K562 (cell line): Measurements from ENCODE around the gene ZDHHC18. TPM values are rescaled to one million over a fixed set of nuclear protein-coding genes. Genes with fewer than 3 reads are reported as not detected.

ENCODE experiments used
- C11orf30 ChIP-seq: fragments of 450-650 bp; IDR thresholded peaks from 2 replicates; pipeline ENCODE4 v1.6.1; 2016; ENCODE audit warnings: low read depth, mild to moderate bottlenecking
- CAMTA2 ChIP-seq: fragments of 250-450 bp; sonication (Bioruptor Pico); conservative IDR thresholded peaks from 2 replicates; pipeline ENCODE4 v1.5.1; 2022
- CXXC5 ChIP-seq: fragments of 250-450 bp; sonication (Bioruptor Pico); IDR thresholded peaks from 2 replicates; pipeline ENCODE4 v1.8.0; 2022; ENCODE audit warnings: inconsistent platforms, mild to moderate bottlenecking, moderate library complexity
- E2F3 ChIP-seq: fragments of 250-450 bp; sonication (Bioruptor Pico); IDR thresholded peaks from 2 replicates; pipeline ENCODE4 v1.4.0; 2020; ENCODE audit warnings: mild to moderate bottlenecking
- KLF13 ChIP-seq: fragments of 450-650 bp; IDR thresholded peaks from 2 replicates; pipeline ENCODE4 v1.6.1; 2016; ENCODE audit warnings: missing genetic modification characterization, low read depth, mild to moderate bottlenecking, missing compliant biosample characterization, moderate library complexity, borderline replicate concordance
- RUNX1 ChIP-seq: sonication (generic); IDR thresholded peaks from 2 replicates; pipeline ENCODE4 v1.6.1; 2016; ENCODE audit warnings: antibody characterized with exemption, low read depth
- TCF3 ChIP-seq: sonication (generic); formaldehyde crosslinking; IDR thresholded peaks from 2 replicates; pipeline ENCODE4 v1.4.0; 2020; ENCODE audit warnings: mild to moderate bottlenecking, missing genetic modification reagents
- polyA plus RNA-seq, 8 experiments: library from polyadenylated mRNA; depleted of rRNA in 4 of 8; stranded (reverse) in 5 of 8; unstranded in 3 of 8; fragments of >200 nt; fragmentation: Nextera tagmentation in 2 of 8; fragmentation: Illumina TruSeq in 1 of 8; extraction: Ambion mirVana in 2 of 8; extraction: Trizol in 1 of 8; gene quantifications; 2 replicates each; pipeline versions ENCODE4 v1.2.1 to v1.2.3, GENCODE V29; 2011 to 2014; ENCODE audit warnings: inconsistent platforms in 1 of 8, missing spikeins in 1 of 8
- total RNA-seq, 7 experiments: library from RNA; depleted of rRNA in 6 of 7; stranded (reverse); fragments of >200 nt in 6 of 7; fragmentation: Illumina TruSeq in 2 of 7; extraction: Trizol in 2 of 7; gene quantifications; 2 replicates each; pipeline versions ENCODE4 v1.2.1 to v1.2.3, GENCODE V29; 2011 to 2021; ENCODE audit warnings: low replicate concordance in 1 of 7
- TF ChIP-seq, protein P1 (sequence below): sonication (generic); formaldehyde crosslinking; IDR thresholded peaks from 2 replicates; pipeline ENCODE4 v1.8.0; 2022; ENCODE audit warnings: mild to moderate bottlenecking, missing genetic modification reagents
- TF ChIP-seq, protein P2 (sequence below), 2 experiments: fragments of 450-650 bp; formaldehyde crosslinking in 1 of 2; IDR thresholded peaks; 2 replicates each; pipeline versions ENCODE4 v1.4.0 to v1.6.1; 2014 to 2020; ENCODE audit warnings: mild to moderate bottlenecking in 2 of 2, borderline replicate concordance in 1 of 2, low read depth in 1 of 2
- TF ChIP-seq, protein P3 (sequence below): sonication (generic); formaldehyde crosslinking; IDR thresholded peaks from 2 replicates; pipeline ENCODE4 v1.8.1; 2023; ENCODE audit warnings: missing genetic modification reagents, mild to moderate bottlenecking, borderline replicate concordance

The ZDHHC18 gene
- total and polyA plus RNA-seq, 9 of the 15 experiments (the other 6 are each of a cell fraction or from before 2014, with no cell fraction given): 0.42 to 35.6 (median 15.8) TPM

DNA sequence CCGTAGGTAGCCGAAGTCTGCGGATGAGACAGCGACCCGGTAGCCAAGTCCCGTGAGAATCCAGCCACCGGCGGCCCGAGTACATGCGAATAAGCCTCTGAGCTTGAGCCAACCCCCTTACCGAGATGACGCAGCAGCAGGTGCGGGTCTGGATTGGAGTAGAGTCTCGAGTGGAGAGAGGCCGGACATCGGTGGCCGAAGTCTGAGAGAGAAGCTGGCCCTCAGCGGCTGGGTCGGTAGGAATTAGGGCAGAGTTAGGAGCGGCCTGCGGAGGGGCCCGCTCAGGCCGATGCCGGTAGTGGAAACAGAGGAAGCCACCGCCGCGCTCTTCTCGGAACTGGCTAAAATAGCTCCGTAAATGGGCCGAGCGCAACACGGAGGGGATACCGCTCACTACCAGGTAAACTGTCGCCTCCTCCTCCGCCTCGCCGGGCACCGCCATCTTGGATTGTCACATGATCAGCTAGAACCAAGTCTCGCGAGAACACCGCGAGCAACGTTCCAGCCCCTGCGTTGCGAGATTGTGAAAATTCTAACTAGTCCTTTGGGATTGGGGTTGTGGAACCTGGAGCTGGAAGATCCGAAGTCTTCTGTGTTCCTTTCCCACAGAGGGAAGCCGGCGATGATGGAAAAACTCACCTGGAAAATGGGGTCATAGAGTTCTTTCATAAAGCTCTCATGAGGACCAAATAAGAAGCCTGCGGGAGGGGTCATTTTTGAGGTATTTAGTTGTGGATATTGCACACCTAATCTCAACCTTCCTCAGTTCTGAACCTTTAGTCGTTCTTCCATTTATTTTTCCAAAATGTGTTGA lies 73.7 kb downstream of the ZDHHC18 start, which contains the start of gene GPATCH3 (continued):
- TF ChIP-seq, protein P1, sequence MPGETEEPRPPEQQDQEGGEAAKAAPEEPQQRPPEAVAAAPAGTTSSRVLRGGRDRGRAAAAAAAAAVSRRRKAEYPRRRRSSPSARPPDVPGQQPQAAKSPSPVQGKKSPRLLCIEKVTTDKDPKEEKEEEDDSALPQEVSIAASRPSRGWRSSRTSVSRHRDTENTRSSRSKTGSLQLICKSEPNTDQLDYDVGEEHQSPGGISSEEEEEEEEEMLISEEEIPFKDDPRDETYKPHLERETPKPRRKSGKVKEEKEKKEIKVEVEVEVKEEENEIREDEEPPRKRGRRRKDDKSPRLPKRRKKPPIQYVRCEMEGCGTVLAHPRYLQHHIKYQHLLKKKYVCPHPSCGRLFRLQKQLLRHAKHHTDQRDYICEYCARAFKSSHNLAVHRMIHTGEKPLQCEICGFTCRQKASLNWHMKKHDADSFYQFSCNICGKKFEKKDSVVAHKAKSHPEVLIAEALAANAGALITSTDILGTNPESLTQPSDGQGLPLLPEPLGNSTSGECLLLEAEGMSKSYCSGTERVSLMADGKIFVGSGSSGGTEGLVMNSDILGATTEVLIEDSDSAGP (CRISPR knock-in tag): no peak
- TF ChIP-seq, protein P2, sequence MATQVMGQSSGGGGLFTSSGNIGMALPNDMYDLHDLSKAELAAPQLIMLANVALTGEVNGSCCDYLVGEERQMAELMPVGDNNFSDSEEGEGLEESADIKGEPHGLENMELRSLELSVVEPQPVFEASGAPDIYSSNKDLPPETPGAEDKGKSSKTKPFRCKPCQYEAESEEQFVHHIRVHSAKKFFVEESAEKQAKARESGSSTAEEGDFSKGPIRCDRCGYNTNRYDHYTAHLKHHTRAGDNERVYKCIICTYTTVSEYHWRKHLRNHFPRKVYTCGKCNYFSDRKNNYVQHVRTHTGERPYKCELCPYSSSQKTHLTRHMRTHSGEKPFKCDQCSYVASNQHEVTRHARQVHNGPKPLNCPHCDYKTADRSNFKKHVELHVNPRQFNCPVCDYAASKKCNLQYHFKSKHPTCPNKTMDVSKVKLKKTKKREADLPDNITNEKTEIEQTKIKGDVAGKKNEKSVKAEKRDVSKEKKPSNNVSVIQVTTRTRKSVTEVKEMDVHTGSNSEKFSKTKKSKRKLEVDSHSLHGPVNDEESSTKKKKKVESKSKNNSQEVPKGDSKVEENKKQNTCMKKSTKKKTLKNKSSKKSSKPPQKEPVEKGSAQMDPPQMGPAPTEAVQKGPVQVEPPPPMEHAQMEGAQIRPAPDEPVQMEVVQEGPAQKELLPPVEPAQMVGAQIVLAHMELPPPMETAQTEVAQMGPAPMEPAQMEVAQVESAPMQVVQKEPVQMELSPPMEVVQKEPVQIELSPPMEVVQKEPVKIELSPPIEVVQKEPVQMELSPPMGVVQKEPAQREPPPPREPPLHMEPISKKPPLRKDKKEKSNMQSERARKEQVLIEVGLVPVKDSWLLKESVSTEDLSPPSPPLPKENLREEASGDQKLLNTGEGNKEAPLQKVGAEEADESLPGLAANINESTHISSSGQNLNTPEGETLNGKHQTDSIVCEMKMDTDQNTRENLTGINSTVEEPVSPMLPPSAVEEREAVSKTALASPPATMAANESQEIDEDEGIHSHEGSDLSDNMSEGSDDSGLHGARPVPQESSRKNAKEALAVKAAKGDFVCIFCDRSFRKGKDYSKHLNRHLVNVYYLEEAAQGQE (IDR thresholded peaks at IDR 0.05; ENCODE audit: borderline replicate concordance): peak; percentile 60
- TF ChIP-seq, protein P2 (CRISPR knock-in tag; IDR thresholded peaks at IDR 0.05; ENCODE audit: low read depth): 0 out of 2 replicates have a peak, but pooled peaks have one; percentile 63
- 0 out of 2 replicates have a peak, but pooled peaks have one; percentile 1 for TF ChIP-seq E2F3 (CRISPR knock-in tag)
- TF ChIP-seq RUNX1: 0 out of 2 replicates have a peak, but pooled peaks have one; percentile 55
- no peak for TF ChIP-seq CAMTA2 (CRISPR knock-in tag)
- TF ChIP-seq TCF3 (CRISPR knock-in tag): 0 out of 2 replicates have a peak, but pooled peaks have one; percentile 11
- peak; percentile 82 for TF ChIP-seq CXXC5 (CRISPR knock-in tag)
- peak; percentile 100 for TF ChIP-seq C11orf30
- peak; percentile 54; the same call in 1 of the 2 replicates for TF ChIP-seq KLF13 (tag)
- TF ChIP-seq, protein P3, sequence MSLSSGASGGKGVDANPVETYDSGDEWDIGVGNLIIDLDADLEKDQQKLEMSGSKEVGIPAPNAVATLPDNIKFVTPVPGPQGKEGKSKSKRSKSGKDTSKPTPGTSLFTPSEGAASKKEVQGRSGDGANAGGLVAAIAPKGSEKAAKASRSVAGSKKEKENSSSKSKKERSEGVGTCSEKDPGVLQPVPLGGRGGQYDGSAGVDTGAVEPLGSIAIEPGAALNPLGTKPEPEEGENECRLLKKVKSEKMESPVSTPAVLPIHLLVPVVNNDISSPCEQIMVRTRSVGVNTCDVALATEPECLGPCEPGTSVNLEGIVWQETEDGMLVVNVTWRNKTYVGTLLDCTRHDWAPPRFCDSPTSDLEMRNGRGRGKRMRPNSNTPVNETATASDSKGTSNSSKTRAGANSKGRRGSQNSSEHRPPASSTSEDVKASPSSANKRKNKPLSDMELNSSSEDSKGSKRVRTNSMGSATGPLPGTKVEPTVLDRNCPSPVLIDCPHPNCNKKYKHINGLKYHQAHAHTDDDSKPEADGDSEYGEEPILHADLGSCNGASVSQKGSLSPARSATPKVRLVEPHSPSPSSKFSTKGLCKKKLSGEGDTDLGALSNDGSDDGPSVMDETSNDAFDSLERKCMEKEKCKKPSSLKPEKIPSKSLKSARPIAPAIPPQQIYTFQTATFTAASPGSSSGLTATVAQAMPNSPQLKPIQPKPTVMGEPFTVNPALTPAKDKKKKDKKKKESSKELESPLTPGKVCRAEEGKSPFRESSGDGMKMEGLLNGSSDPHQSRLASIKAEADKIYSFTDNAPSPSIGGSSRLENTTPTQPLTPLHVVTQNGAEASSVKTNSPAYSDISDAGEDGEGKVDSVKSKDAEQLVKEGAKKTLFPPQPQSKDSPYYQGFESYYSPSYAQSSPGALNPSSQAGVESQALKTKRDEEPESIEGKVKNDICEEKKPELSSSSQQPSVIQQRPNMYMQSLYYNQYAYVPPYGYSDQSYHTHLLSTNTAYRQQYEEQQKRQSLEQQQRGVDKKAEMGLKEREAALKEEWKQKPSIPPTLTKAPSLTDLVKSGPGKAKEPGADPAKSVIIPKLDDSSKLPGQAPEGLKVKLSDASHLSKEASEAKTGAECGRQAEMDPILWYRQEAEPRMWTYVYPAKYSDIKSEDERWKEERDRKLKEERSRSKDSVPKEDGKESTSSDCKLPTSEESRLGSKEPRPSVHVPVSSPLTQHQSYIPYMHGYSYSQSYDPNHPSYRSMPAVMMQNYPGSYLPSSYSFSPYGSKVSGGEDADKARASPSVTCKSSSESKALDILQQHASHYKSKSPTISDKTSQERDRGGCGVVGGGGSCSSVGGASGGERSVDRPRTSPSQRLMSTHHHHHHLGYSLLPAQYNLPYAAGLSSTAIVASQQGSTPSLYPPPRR (CRISPR knock-in tag): peak; percentile 69; the same call in 1 of the 2 replicates
